B cell (primary cell): ENCODE measurements around the gene MRPS6. TPM values are rescaled to one million over a fixed set of nuclear protein-coding genes. Genes with fewer than 3 reads are reported as not detected.

Experiments
- ATAC-seq: fragments of 200-7000 bp; cut with Tn5 transposase; one replicate; pipeline ENCODE4 v1.10.0; 2021; ENCODE audit warnings: low read depth, mild to moderate bottlenecking, moderate number of reproducible peaks, moderate library complexity
- CTCF ChIA-PET: fragments of 350-600 bp; sonication (Branson Sonifier 250); formaldehyde crosslinking; loops from one replicate; lab custom pipeline; 2021; ENCODE audit warnings: antibody characterized with exemption, inconsistent platforms; lab: Charles Lee
- POLR2A ChIA-PET: fragments of 350-600 bp; sonication (Branson Sonifier 250); formaldehyde crosslinking; loops from one replicate; lab custom pipeline; 2021; ENCODE audit warnings: antibody characterized with exemption; lab: Charles Lee
- DNase-seq: peaks from one replicate; pipeline ENCODE4 v3.0.0; 2013
- H2AFZ ChIP-seq: 2 replicates; pipeline ENCODE4 v1.6.1; 2012; ENCODE audit warnings: mild to moderate bottlenecking, low read depth, low read length; ENCODE audit not compliant: insufficient read depth, poor library complexity, severe bottlenecking
- H3K27ac ChIP-seq, 2 donors: 1 replicate in 1 of 2; 2 replicates in 1 of 2; pipeline ENCODE4 v1.5.1; 2012 to 2013; ENCODE audit warnings: low read length in 2 of 2, mild to moderate bottlenecking in 2 of 2, moderate library complexity in 1 of 2
- H3K27me3 ChIP-seq, 4 experiments: fragments of 200-600 bp in 1 of 4; sonication (generic) in 1 of 4; replicated peaks in 1 of 4; 1 replicate in 2 of 4; 2 replicates in 2 of 4; pipeline versions ENCODE4 v1.6.1 to v1.7.0; 2013 to 2016; ENCODE audit warnings: low read length in 3 of 4, mild to moderate bottlenecking in 2 of 4, mixed read lengths in 1 of 4, moderate library complexity in 1 of 4; ENCODE audit not compliant: insufficient read depth in 4 of 4, control insufficient read depth in 3 of 4; ENCODE audit errors: control extremely low read depth in 1 of 4
- H3K36me3 ChIP-seq, 2 experiments: replicated peaks in 1 of 2; 1 replicate in 1 of 2; 2 replicates in 1 of 2; pipeline versions ENCODE4 v1.6.1 to v1.7.1; 2013; ENCODE audit warnings: low read length in 1 of 2; ENCODE audit not compliant: insufficient read depth in 2 of 2, control insufficient read depth in 1 of 2; ENCODE audit errors: control extremely low read depth in 1 of 2, extremely low read depth in 1 of 2
- H3K4me1 ChIP-seq, 2 donors: fragments of 200-600 bp in 1 of 2; sonication (generic) in 1 of 2; 1 replicate in 1 of 2; 2 replicates in 1 of 2; pipeline versions ENCODE4 v1.5.1 to v1.6.1; 2013 to 2017; ENCODE audit warnings: low read length in 2 of 2; ENCODE audit not compliant: control insufficient read depth in 2 of 2, insufficient read depth in 2 of 2
- H3K4me2 ChIP-seq: replicated peaks from 2 replicates; pipeline ENCODE3; 2012; ENCODE audit warnings: mild to moderate bottlenecking, low read depth, low read length; ENCODE audit not compliant: poor library complexity, severe bottlenecking
- H3K4me3 ChIP-seq, 5 experiments: fragments of 200-600 bp in 1 of 5; sonication (generic) in 1 of 5; 1 replicate in 3 of 5; 2 replicates in 2 of 5; pipeline versions ENCODE4 v1.5.1 to v1.7.0; 2011 to 2016; ENCODE audit warnings: low read length in 4 of 5, mild to moderate bottlenecking in 4 of 5, low read depth in 2 of 5, control low read depth in 1 of 5, moderate library complexity in 1 of 5; ENCODE audit not compliant: insufficient read depth in 1 of 5; ENCODE audit errors: control extremely low read depth in 1 of 5, extremely low read depth in 1 of 5
- H3K79me2 ChIP-seq: fragments of 200-600 bp; sonication (generic); one replicate; pipeline ENCODE4 v1.6.0; 2016; ENCODE audit warnings: low read length; ENCODE audit not compliant: control insufficient read depth, insufficient read depth
- H3K9ac ChIP-seq: fragments of 200-600 bp; sonication (generic); 2 replicates; pipeline ENCODE4 v1.6.1; 2017; ENCODE audit warnings: mild to moderate bottlenecking, low read length, moderate library complexity
- H3K9me3 ChIP-seq, 3 donors: one replicate each; pipeline versions ENCODE4 v1.6.1 to v1.7.1; 2013; ENCODE audit warnings: low read length in 2 of 3; ENCODE audit not compliant: control insufficient read depth in 2 of 3, insufficient read depth in 1 of 3; ENCODE audit errors: control extremely low read depth in 1 of 3
- H4K20me1 ChIP-seq: 2 replicates; pipeline ENCODE4 v1.6.0; 2012; ENCODE audit warnings: mild to moderate bottlenecking, low read length; ENCODE audit not compliant: insufficient read depth, control insufficient read depth, poor library complexity, severe bottlenecking
- H3K27ac Mint-ChIP-seq: one replicate; pipeline ENCODE4 v1.8.0; 2021; ENCODE audit warnings: mixed read lengths
- H3K27me3 Mint-ChIP-seq: one replicate; pipeline ENCODE4 v1.8.0; 2021; ENCODE audit warnings: mixed read lengths
- H3K4me1 Mint-ChIP-seq: one replicate; pipeline ENCODE4 v1.8.0; 2021; ENCODE audit warnings: mixed read lengths
- H3K4me3 Mint-ChIP-seq: one replicate; pipeline ENCODE4 v1.8.0; 2021; ENCODE audit warnings: mixed read lengths
- H3K9me3 Mint-ChIP-seq: one replicate; pipeline ENCODE4 v1.8.0; 2022; ENCODE audit warnings: mixed read lengths; ENCODE audit not compliant: insufficient read depth
- EZH2 ChIP-seq: IDR thresholded peaks from 2 replicates; pipeline ENCODE4 v1.6.1; 2012; ENCODE audit warnings: borderline replicate concordance, low read depth, mild to moderate bottlenecking, moderate library complexity, low read length; ENCODE audit not compliant: insufficient read depth, poor library complexity, severe bottlenecking
- WGBS: methylation state at CpG from one replicate; pipeline ENCODE4 v1.1.5; 2013; ENCODE audit warnings: missing lambda C conversion rate; ENCODE audit not compliant: insufficient coverage; 5-methylcytosine and 5-hydroxymethylcytosine counted together
- intact Hi-C: fragments of 100-400 bp; cut with micrococcal nuclease; formaldehyde crosslinking; loops from one replicate; pipeline ENCODE4 v1.10.0; 2022
- polyA plus RNA-seq: library from polyadenylated mRNA; depleted of rRNA; stranded (reverse); fragments of >200 nt; gene quantifications from 2 replicates; pipeline ENCODE4 v1.2.3, GENCODE V29; 2012
- total RNA-seq, 2 donors: library from RNA; stranded (reverse); fragments of 120-200 nt in 1 of 2; gene quantifications; 1 replicate in 1 of 2; 2 replicates in 1 of 2; pipeline versions ENCODE4 v1.2.3 to v1.2.4, GENCODE V29; 2013 to 2022
- TF ChIP-seq, protein P1 (sequence below): fragments of 200-600 bp; IDR thresholded peaks from one replicate; pipeline ENCODE4 v1.8.0; 2022; ENCODE audit warnings: antibody characterized with exemption, mild to moderate bottlenecking

Gene MRPS6
- total and polyA plus RNA-seq, 2 donors (not counting 1 experiment from before 2014, with no cell fraction given): 15.7 to 37.9 TPM

DNA sequence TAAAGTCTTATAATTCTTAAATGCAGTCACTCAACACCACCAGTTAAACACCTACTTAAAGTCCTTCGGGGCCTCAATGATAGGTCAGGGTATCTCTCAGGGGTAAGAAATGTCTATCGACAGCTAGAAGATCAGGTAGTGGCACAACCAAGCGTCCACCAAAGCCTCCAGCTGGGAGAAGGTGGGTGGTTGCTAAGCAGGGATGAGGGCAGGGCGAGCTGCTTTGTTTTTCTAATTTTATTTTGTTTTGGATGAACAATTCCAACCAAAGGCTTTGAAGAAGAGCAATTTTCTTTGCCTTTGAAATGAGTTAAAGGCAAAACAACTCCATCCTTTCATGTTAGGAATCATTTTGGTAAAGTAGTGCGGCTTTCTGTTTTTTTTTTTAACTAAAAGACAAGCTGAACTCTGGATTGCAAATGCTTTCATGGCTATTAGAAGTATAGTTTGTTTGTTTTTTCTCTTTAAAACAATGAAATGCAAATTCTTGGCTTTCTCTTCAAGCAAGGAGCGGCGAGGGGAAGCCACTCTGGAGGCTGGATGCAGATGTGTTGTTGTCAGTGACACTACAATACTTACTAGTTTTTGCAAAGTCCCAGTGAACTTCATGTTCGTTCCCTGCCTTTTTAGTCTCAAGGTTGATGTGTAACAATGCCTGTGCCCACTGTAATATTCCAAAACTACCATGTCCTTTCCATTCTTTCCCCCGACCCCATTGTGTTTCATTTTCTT is 106.0 kb downstream of the MRPS6 start:
- Histone ChIP-seq H3K27me3 (no peaks in the 10 kb centered on the region), H3K79me2 (no peaks in the 10 kb centered on the region), H2AFZ (no peak overlapping the region), H3K36me3 (no peaks in the 10 kb centered on the region), H3K4me2 (no peak overlapping the region), H3K27ac (no peak overlapping the region), H3K4me3 (no peak overlapping the region), H3K4me1 (no peaks in the 10 kb centered on the region), H3K9ac (no peak overlapping the region), H3K9me3 (peaks cover 0 to 3% (median 3%) of the 10 kb centered on the region in 3 donors), H4K20me1 (no peaks in the 10 kb centered on the region)
- DNase-seq (no peak), ATAC-seq (no peak)
- H3K4me1 Mint-ChIP-seq: no peaks in the 10 kb centered on the region
- H3K9me3 Mint-ChIP-seq: peaks cover 6% of the 10 kb centered on the region
- POLR2A ChIA-PET: no interaction called here
- no peaks in the 10 kb centered on the region for H3K27me3 Mint-ChIP-seq
- H3K4me3 Mint-ChIP-seq: no peak overlapping the region
- TF ChIP-seq, protein P1, sequence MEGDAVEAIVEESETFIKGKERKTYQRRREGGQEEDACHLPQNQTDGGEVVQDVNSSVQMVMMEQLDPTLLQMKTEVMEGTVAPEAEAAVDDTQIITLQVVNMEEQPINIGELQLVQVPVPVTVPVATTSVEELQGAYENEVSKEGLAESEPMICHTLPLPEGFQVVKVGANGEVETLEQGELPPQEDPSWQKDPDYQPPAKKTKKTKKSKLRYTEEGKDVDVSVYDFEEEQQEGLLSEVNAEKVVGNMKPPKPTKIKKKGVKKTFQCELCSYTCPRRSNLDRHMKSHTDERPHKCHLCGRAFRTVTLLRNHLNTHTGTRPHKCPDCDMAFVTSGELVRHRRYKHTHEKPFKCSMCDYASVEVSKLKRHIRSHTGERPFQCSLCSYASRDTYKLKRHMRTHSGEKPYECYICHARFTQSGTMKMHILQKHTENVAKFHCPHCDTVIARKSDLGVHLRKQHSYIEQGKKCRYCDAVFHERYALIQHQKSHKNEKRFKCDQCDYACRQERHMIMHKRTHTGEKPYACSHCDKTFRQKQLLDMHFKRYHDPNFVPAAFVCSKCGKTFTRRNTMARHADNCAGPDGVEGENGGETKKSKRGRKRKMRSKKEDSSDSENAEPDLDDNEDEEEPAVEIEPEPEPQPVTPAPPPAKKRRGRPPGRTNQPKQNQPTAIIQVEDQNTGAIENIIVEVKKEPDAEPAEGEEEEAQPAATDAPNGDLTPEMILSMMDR: no peak
- no peak for TF ChIP-seq EZH2
- no peak overlapping the region for H3K27ac Mint-ChIP-seq
- intact Hi-C loops: no loop called here
- WGBS: 67% methylated on average over 1 of the region's 9 CpGs
- CTCF ChIA-PET: no interaction called here

- intact Hi-C loops: no loop called here
- H3K27ac ChIP-seq: no peak overlapping the region
- no peak overlapping the region for H3K4me3 Mint-ChIP-seq
- H2AFZ ChIP-seq: no peak overlapping the region
- ChIA-PET POLR2A (no interaction called here), CTCF (no interaction called here)
- no peaks in the 10 kb centered on the region for H3K27me3 ChIP-seq
- no peaks in the 10 kb centered on the region for H4K20me1 ChIP-seq
- no peaks in the 10 kb centered on the region for H3K79me2 ChIP-seq
- ATAC-seq (no peak), DNase-seq (no peak)
- no peak overlapping the region for H3K4me3 ChIP-seq
- no peak overlapping the region for H3K27ac Mint-ChIP-seq
- no peak for TF ChIP-seq EZH2
- TF ChIP-seq, protein P1: no peak
- no peaks in the 10 kb centered on the region for H3K27me3 Mint-ChIP-seq
- H3K4me1 Mint-ChIP-seq: no peaks in the 10 kb centered on the region
- no peak overlapping the region for H3K9ac ChIP-seq
- H3K4me2 ChIP-seq: no peak overlapping the region
- H3K9me3 ChIP-seq: peaks cover 0 to 3% (median 0%) of the 10 kb centered on the region in 3 donors
- no peaks in the 10 kb centered on the region for H3K4me1 ChIP-seq
- 90% methylated on average over 1 of the region's 3 CpGs for WGBS
- no peaks in the 10 kb centered on the region for H3K36me3 ChIP-seq
- peaks cover 6% of the 10 kb centered on the region for H3K9me3 Mint-ChIP-seq
Observed at GRCh38 chr21:34180407-34180806, 107.0 kb downstream of the MRPS6 start.
